Tibial nerve (tissue), 4 donors: ENCODE measurements around the gene GON4L. TPM values are rescaled to one million over a fixed set of nuclear protein-coding genes. Genes with fewer than 3 reads are reported as not detected.

Experiments
- DNase-seq, 2 donors: peaks; one replicate each; pipeline ENCODE4 v3.0.0-alpha.2; 2019; ENCODE audit warnings: low spot score in 2 of 2
- H3K27ac ChIP-seq, 4 donors: fragments of 200-600 bp; sonication (generic) in 3 of 4; one replicate each; pipeline ENCODE4 v1.5.1; 2017 to 2019; ENCODE audit warnings: mild to moderate bottlenecking in 1 of 4
- H3K27me3 ChIP-seq, 2 donors: fragments of 200-600 bp; sonication (generic) in 1 of 2; one replicate each; pipeline versions ENCODE4 v1.5.1 to v1.6.0; 2017 to 2019
- H3K36me3 ChIP-seq, 3 donors: fragments of 200-600 bp; sonication (generic); one replicate each; pipeline ENCODE4 v1.5.1; 2018 to 2019
- H3K4me1 ChIP-seq, 4 donors: fragments of 200-600 bp; sonication (generic) in 3 of 4; one replicate each; pipeline ENCODE4 v1.5.1; 2017 to 2019
- H3K4me3 ChIP-seq, 4 donors: fragments of 200-600 bp; sonication (generic) in 3 of 4; one replicate each; pipeline ENCODE4 v1.5.1; 2017 to 2019; ENCODE audit warnings: mild to moderate bottlenecking in 1 of 4, moderate library complexity in 1 of 4
- H3K9me3 ChIP-seq, 4 donors: fragments of 200-600 bp; sonication (generic) in 3 of 4; one replicate each; pipeline ENCODE4 v1.5.1; 2017 to 2019
- EP300 ChIP-seq, 2 donors: sonication (generic); formaldehyde crosslinking; IDR thresholded peaks; one replicate each; pipeline ENCODE4 v1.6.1; 2017; ENCODE audit warnings: antibody characterized with exemption in 2 of 2, mild to moderate bottlenecking in 1 of 2
- POLR2A ChIP-seq, 2 donors: fragments of 450-650 bp; IDR thresholded peaks; one replicate each; pipeline ENCODE4 v1.6.1; 2017; ENCODE audit warnings: antibody characterized with exemption in 2 of 2, mild to moderate bottlenecking in 2 of 2, moderate library complexity in 2 of 2
- WGBS, 2 donors: methylation state at CpG; one replicate each; pipeline ENCODE4 v1.1.5; 2018; 5-methylcytosine and 5-hydroxymethylcytosine counted together
- total RNA-seq, 4 donors: library from RNA; depleted of rRNA; stranded (reverse); fragments of >200 nt; gene quantifications; one replicate each; pipeline ENCODE4 v1.1.0, GENCODE V29; 2016
- TF ChIP-seq, protein P1 (sequence below), 5 experiments: fragments of 200-600 bp in 3 of 5; fragments of 450-650 bp in 2 of 5; sonication (generic) in 3 of 5; IDR thresholded peaks; one replicate each; pipeline ENCODE4 v1.5.1; 2016 to 2019; ENCODE audit warnings: antibody characterized with exemption in 5 of 5, mild to moderate bottlenecking in 3 of 5, moderate library complexity in 2 of 5

GON4L gene
- total RNA-seq, 4 donors from 2014 or later: 53.3 to 88.2 (median 66.2) TPM

- Histone ChIP-seq H3K4me3 (no peak overlapping the region), H3K4me1 (peaks cover 0 to 10% (median 0%) of the 10 kb centered on the region in 4 donors), H3K27me3 (no peaks in the 10 kb centered on the region), H3K9me3 (no peaks in the 10 kb centered on the region), H3K27ac (no peak overlapping the region), H3K36me3 (peaks cover 0 to 7% (median 0%) of the 10 kb centered on the region in 3 donors)
- no peak for TF ChIP-seq POLR2A (IDR thresholded peaks at IDR 0.05)
- TF ChIP-seq EP300 (IDR thresholded peaks at IDR 0.05): no peak
- TF ChIP-seq, protein P1, sequence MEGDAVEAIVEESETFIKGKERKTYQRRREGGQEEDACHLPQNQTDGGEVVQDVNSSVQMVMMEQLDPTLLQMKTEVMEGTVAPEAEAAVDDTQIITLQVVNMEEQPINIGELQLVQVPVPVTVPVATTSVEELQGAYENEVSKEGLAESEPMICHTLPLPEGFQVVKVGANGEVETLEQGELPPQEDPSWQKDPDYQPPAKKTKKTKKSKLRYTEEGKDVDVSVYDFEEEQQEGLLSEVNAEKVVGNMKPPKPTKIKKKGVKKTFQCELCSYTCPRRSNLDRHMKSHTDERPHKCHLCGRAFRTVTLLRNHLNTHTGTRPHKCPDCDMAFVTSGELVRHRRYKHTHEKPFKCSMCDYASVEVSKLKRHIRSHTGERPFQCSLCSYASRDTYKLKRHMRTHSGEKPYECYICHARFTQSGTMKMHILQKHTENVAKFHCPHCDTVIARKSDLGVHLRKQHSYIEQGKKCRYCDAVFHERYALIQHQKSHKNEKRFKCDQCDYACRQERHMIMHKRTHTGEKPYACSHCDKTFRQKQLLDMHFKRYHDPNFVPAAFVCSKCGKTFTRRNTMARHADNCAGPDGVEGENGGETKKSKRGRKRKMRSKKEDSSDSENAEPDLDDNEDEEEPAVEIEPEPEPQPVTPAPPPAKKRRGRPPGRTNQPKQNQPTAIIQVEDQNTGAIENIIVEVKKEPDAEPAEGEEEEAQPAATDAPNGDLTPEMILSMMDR (IDR thresholded peaks at IDR 0.05): no peak
- no peak for DNase-seq
- 89 to 96% methylated on average over 11 of the region's 11 CpGs for WGBS, 2 donors
Measured at GRCh38 chr1:155834296-155834926, 22.6 kb downstream of the GON4L start.

DNA sequence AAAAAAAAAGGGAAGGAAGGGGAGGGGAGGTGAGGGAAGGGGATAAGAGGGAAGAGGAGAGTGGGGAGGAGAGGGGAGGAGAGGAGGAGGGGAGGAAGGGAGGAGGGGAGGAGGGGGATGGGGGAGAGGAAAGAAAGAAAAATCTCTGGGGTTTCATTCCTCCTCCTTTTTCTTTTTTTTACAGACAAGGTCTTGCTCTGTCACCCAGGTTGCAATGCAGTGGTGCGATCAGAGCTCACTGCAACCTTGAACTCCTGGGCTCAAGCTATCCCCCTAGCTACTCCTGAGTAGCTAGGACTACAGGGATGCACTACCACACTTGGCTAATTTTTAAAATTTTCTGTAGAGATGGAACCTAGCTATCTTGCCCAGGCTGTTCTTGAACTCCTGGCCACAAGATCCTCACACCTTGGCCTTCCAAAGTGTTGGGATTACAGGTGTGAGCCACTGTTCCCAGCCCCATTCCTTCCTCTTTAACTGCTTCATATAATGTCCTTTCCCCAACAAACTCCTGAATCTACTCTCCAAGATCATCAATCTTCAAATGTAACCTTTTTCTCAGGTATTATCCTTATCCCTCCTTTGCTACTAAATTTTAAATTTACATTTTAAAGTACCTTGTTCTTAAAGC lies 23.2 kb downstream of the GON4L start:
- peaks cover 0 to 10% (median 0%) of the 10 kb centered on the region in 4 donors for H3K4me1 ChIP-seq
- 79 to 87% methylated on average over 1 of the region's 1 CpG for WGBS, 2 donors
- H3K9me3 ChIP-seq: no peaks in the 10 kb centered on the region
- DNase-seq: no peak
- H3K36me3 ChIP-seq: peaks cover 0 to 7% (median 0%) of the 10 kb centered on the region in 3 donors
- H3K27ac ChIP-seq: no peak overlapping the region
- H3K27me3 ChIP-seq: no peaks in the 10 kb centered on the region
- no peak overlapping the region for H3K4me3 ChIP-seq
- no peak for TF ChIP-seq POLR2A (IDR thresholded peaks at IDR 0.05)
- TF ChIP-seq, protein P1 (IDR thresholded peaks at IDR 0.05): no peak
- TF ChIP-seq EP300 (IDR thresholded peaks at IDR 0.05): no peak

GRCh38 chr1:155831279-155831976 lies 25.6 kb downstream of the GON4L start:
- H3K9me3 ChIP-seq: no peaks in the 10 kb centered on the region
- H3K27ac ChIP-seq: no peak overlapping the region
- 93 to 95% methylated on average over 7 of the region's 7 CpGs for WGBS, 2 donors
- TF ChIP-seq, protein P1 (IDR thresholded peaks at IDR 0.05): no peak
- no peak for TF ChIP-seq POLR2A (IDR thresholded peaks at IDR 0.05)
- no peak for TF ChIP-seq EP300 (IDR thresholded peaks at IDR 0.05)
- no peaks in the 10 kb centered on the region for H3K27me3 ChIP-seq
- peaks cover 0 to 10% (median 0%) of the 10 kb centered on the region in 4 donors for H3K4me1 ChIP-seq
- H3K36me3 ChIP-seq: peaks cover 0 to 17% (median 0%) of the 10 kb centered on the region in 3 donors
- DNase-seq: no peak
- no peak overlapping the region for H3K4me3 ChIP-seq

- Histone ChIP-seq H3K27me3 (no peaks in the 10 kb centered on the region), H3K4me3 (no peak overlapping the region), H3K9me3 (no peaks in the 10 kb centered on the region), H3K4me1 (no peaks in the 10 kb centered on the region), H3K27ac (no peak overlapping the region), H3K36me3 (peaks cover 0 to 48% (median 8%) of the 10 kb centered on the region in 3 donors)
- 80 to 84% methylated on average over 4 of the region's 4 CpGs for WGBS, 2 donors
- TF ChIP-seq EP300 (IDR thresholded peaks at IDR 0.05) (no peak), POLR2A (IDR thresholded peaks at IDR 0.05) (no peak)
- TF ChIP-seq, protein P1 (IDR thresholded peaks at IDR 0.05): no peak
- DNase-seq: no peak
Measured at GRCh38 chr1:155827450-155827849, 29.6 kb downstream of the GON4L start.

DNA sequence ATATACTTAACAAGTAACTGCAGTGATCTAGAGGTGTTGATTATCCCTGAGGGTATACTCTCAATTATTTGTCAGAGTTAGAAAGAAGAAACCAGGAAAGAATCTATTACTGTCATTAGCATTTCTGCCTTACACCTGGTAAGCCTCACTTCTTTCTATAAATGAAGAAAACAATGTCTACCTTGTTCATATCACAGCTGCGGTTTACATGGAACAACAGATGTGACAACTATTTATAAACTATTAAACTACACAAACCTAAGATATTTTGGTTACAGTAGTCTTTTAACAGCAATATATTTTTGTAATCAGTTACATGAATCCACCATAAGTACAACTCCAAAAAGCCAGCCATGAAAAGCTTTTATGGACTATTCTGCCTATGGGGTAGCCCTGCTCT lies 40.7 kb downstream of the GON4L start:
- H3K27ac ChIP-seq: no peak overlapping the region
- WGBS, 2 donors: 76 to 84% methylated on average over 1 of the region's 1 CpG
- peaks cover 0 to 82% (median 32%) of the 10 kb centered on the region in 3 donors for H3K36me3 ChIP-seq
- H3K27me3 ChIP-seq: no peaks in the 10 kb centered on the region
- TF ChIP-seq, protein P1 (IDR thresholded peaks at IDR 0.05): no peak
- TF ChIP-seq EP300 (IDR thresholded peaks at IDR 0.05): no peak
- no peak overlapping the region for H3K4me3 ChIP-seq
- DNase-seq: no peak
- H3K9me3 ChIP-seq: no peaks in the 10 kb centered on the region
- H3K4me1 ChIP-seq: no peaks in the 10 kb centered on the region
